AG04450 (cell line): ENCODE data around the gene SLC26A8. TPM values are rescaled to one million over a fixed set of nuclear protein-coding genes. Genes with fewer than 3 reads are reported as not detected.

Source experiments
- CTCF ChIA-PET: fragments of 300-600, 350-600 bp; formaldehyde crosslinking; extraction: SDS; loops from one replicate; lab custom pipeline; 2022; ENCODE audit warnings: antibody characterized with exemption, inconsistent platforms; lab: Charles Lee
- POLR2A ChIA-PET: fragments of 350-600 bp; formaldehyde crosslinking; extraction: SDS; loops from one replicate; lab custom pipeline; 2021; ENCODE audit warnings: antibody characterized with exemption, inconsistent platforms; lab: Yijun Ruan, JAX
- DNase-seq: peaks from one replicate; pipeline ENCODE4 v3.0.0-alpha.2; 2011; ENCODE audit warnings: low read depth, low spot score
- H3K27ac ChIP-seq: one replicate; pipeline ENCODE4 v1.5.1; 2012; ENCODE audit warnings: low read depth, low read length, control low read depth
- H3K27me3 ChIP-seq: one replicate; pipeline ENCODE4 v1.6.0; 2012; ENCODE audit warnings: low read length; ENCODE audit not compliant: control insufficient read depth, insufficient read depth
- H3K4me3 ChIP-seq: 2 replicates; pipeline ENCODE4 v1.5.1; 2011; ENCODE audit warnings: mild to moderate bottlenecking, low read depth, low read length, control low read depth
- H3K9me3 ChIP-seq: 2 replicates; pipeline ENCODE4 v1.5.1; 2012; ENCODE audit warnings: low read length; ENCODE audit not compliant: control insufficient read depth, insufficient read depth
- CTCF ChIP-seq: IDR thresholded peaks from 2 replicates; pipeline ENCODE4 v1.5.1; 2011; ENCODE audit warnings: low read depth, low read length, control low read depth, inconsistent platforms
- polyA plus RNA-seq: library from polyadenylated mRNA; depleted of rRNA; stranded (reverse); fragments of >200 nt; gene quantifications from 2 replicates; pipeline ENCODE4 v1.2.3, GENCODE V29; 2011

The SLC26A8 gene
- polyA plus RNA-seq, 1 experiment: not detected

DNA sequence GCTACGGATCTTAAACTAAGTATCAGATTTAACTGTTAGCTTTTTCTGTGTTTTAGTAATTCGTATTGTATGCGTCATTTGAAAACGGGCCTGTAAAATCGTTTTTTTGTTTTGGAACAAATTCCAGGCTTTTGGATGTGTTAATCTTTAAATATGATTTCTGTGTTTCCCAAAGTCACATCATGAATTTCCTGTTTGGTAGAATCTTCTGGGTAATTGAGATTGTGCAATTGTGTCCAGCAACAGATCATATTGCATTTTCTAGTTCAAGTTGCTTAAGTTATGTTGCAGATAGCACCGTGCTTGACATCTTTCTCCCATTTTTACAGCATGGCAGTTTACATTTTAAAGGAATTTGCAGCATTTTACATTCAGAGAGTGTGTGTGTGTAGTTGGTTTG is 5.0 kb upstream of the SLC26A8 start:
- DNase-seq: peak; percentile 48
- Histone ChIP-seq H3K27ac (no peak overlapping the region), H3K9me3 (peaks cover 5% of the 10 kb centered on the region; the same call in 1 of the 2 replicates), H3K27me3 (no peaks in the 10 kb centered on the region), H3K4me3 (peak overlapping the region; percentile 100)
- CTCF ChIA-PET: interaction anchor here (0.5 to 6.3 kb wide), 5 partner anchors 37 to 331 kb away, joined by 3 to 129 read pairs (median 3); no protein-coding TSS in a partner anchor
- no peak for TF ChIP-seq CTCF
- POLR2A ChIA-PET: interaction anchor here (0.7 to 1.2 kb wide), 2 partner anchors 22 to 39 kb away, joined by 3 read pairs; no protein-coding TSS in a partner anchor

GRCh38 chr6:36028877-36029324 is 4.5 kb upstream of the SLC26A8 start:
- ChIA-PET POLR2A (interaction anchor here (0.6 to 2.0 kb wide), 7 partner anchors 23 to 359 kb away, joined by 3 to 6 read pairs (median 3); no protein-coding TSS in a partner anchor), CTCF (interaction anchor here (0.5 to 6.3 kb wide), 5 partner anchors 38 to 332 kb away, joined by 3 to 129 read pairs (median 3); no protein-coding TSS in a partner anchor)
- Histone ChIP-seq H3K9me3 (peaks cover 5% of the 10 kb centered on the region; the same call in 1 of the 2 replicates), H3K27me3 (no peaks in the 10 kb centered on the region), H3K27ac (peak overlapping the region; percentile 63), H3K4me3 (peak overlapping the region; percentile 100)
- DNase-seq: no peak
- no peak for TF ChIP-seq CTCF

- POLR2A ChIA-PET: interaction anchor here (0.6 to 2.0 kb wide), 9 partner anchors 23 to 360 kb away, joined by 3 to 6 read pairs (median 4); no protein-coding TSS in a partner anchor
- peak overlapping the region; percentile 100 for H3K4me3 ChIP-seq
- no peak for DNase-seq
- CTCF ChIA-PET: interaction anchor here (0.7 to 6.3 kb wide), 10 partner anchors 24 to 444 kb away, joined by 3 to 129 read pairs (median 4); no protein-coding TSS in a partner anchor
- H3K27ac ChIP-seq: peak overlapping the region; percentile 63
- no peak for TF ChIP-seq CTCF
- H3K9me3 ChIP-seq: peaks cover 5% of the 10 kb centered on the region; the same call in 1 of the 2 replicates
- no peaks in the 10 kb centered on the region for H3K27me3 ChIP-seq
Measured at GRCh38 chr6:36028088-36028876, 3.8 kb upstream of the SLC26A8 start.

- H3K27me3 ChIP-seq: no peaks in the 10 kb centered on the region
- TF ChIP-seq CTCF: peak; percentile 89
- H3K9me3 ChIP-seq: peaks cover 5% of the 10 kb centered on the region; the same call in 1 of the 2 replicates
- peak; percentile 99 for DNase-seq
- ChIA-PET CTCF (interaction anchor here (0.7 to 6.3 kb wide), 8 partner anchors 25 to 443 kb away, joined by 3 to 129 read pairs (median 4); no protein-coding TSS in a partner anchor), POLR2A (interaction anchor here (0.6 to 2.0 kb wide), 7 partner anchors 23 to 549 kb away, joined by 3 to 11 read pairs (median 6); no protein-coding TSS in a partner anchor)
- H3K27ac ChIP-seq: peak within 1 kb of the TSS; percentile 63
- peak within 1 kb of the TSS; percentile 100 for H3K4me3 ChIP-seq
Measured at GRCh38 chr6:36027501-36028087, 3.2 kb upstream of the SLC26A8 start, which contains the start of gene MAPK14. TSS of gene MAPK14 (plus strand) at chr6:36027808. CDS start at chr6:36028158, 350 bp downstream.
